ENCODE data around the gene C1QTNF1.
"Not testable (repeated sequence)": the region's sequence is repeated elsewhere in the genome, so short reads cannot be mapped to it uniquely, and the experiment has no call there.

C1QTNF1 gene

GRCh38 chr17:79022507-79022991 is 1.4 kb upstream of the C1QTNF1 start:
- DNase-seq (ENCODE audit: low read depth in 2 of 3, low spot score in 1 of 3): no peak

GRCh38 chr17:79023180-79023705 is 726 bp upstream of the C1QTNF1 start:
- DNase-seq (ENCODE audit: low read depth in 2 of 3, low spot score in 1 of 3): no peak

GRCh38 chr17:79024901-79025737 is 1.1 kb downstream of the C1QTNF1 start:
- DNase-seq (ENCODE audit: low read depth in 2 of 3, low spot score in 1 of 3): no peak

GRCh38 chr17:79026376-79027273 is 2.7 kb downstream of the C1QTNF1 start:
- no peak for DNase-seq (ENCODE audit: low read depth in 2 of 3, low spot score in 1 of 3)

- no peak for DNase-seq (ENCODE audit: low read depth in 2 of 3, low spot score in 1 of 3)
Measured at GRCh38 chr17:79027274-79027924, 3.4 kb downstream of the C1QTNF1 start.

GRCh38 chr17:79027925-79028491 is 4.0 kb downstream of the C1QTNF1 start:
- DNase-seq (ENCODE audit: low read depth in 2 of 3, low spot score in 1 of 3): no peak

- no peak for DNase-seq (ENCODE audit: low read depth in 2 of 3, low spot score in 1 of 3)
Measured at GRCh38 chr17:79028496-79029326, 4.7 kb downstream of the C1QTNF1 start.

- no peak for DNase-seq (ENCODE audit: low read depth in 2 of 3, low spot score in 1 of 3)
Measured at GRCh38 chr17:79029327-79030009, 5.5 kb downstream of the C1QTNF1 start.

- DNase-seq (ENCODE audit: low read depth in 2 of 3, low spot score in 1 of 3): not testable (repeated sequence)
Measured at GRCh38 chr17:79030636-79031035, 6.7 kb downstream of the C1QTNF1 start.

GRCh38 chr17:79031996-79032875 is 8.3 kb downstream of the C1QTNF1 start:
- no peak for DNase-seq (ENCODE audit: low read depth in 2 of 3, low spot score in 1 of 3)

GRCh38 chr17:79033046-79033616 is 9.2 kb downstream of the C1QTNF1 start:
- DNase-seq (ENCODE audit: low read depth in 2 of 3, low spot score in 1 of 3): no peak

- DNase-seq (ENCODE audit: low read depth in 2 of 3, low spot score in 1 of 3): no peak
Measured at GRCh38 chr17:79033741-79034501, 10.0 kb downstream of the C1QTNF1 start.

- DNase-seq (ENCODE audit: low read depth in 2 of 3, low spot score in 1 of 3): no peak
Measured at GRCh38 chr17:79034931-79035485, 11.0 kb downstream of the C1QTNF1 start.

GRCh38 chr17:79035686-79036085 is 11.7 kb downstream of the C1QTNF1 start:
- no peak for DNase-seq (ENCODE audit: low read depth in 2 of 3, low spot score in 1 of 3)

GRCh38 chr17:79036181-79036580 is 12.2 kb downstream of the C1QTNF1 start:
- DNase-seq (ENCODE audit: low read depth in 2 of 3, low spot score in 1 of 3): no peak

GRCh38 chr17:79036596-79036995 is 12.6 kb downstream of the C1QTNF1 start:
- DNase-seq (ENCODE audit: low read depth in 2 of 3, low spot score in 1 of 3): no peak

GRCh38 chr17:79038545-79039135 is 14.7 kb downstream of the C1QTNF1 start:
- DNase-seq (ENCODE audit: low read depth in 2 of 3, low spot score in 1 of 3): no peak

All from stimulated activated CD4-positive, alpha-beta T cell treated with anti-CD3 and anti-CD28 coated beads, Interleukin-12 subunit alpha, Interleukin-12 subunit beta, amount 100 ng/mL, for 48 hours (primary cell).